WTC11 (cell line): ENCODE measurements around the gene TBC1D22A. TPM values are rescaled to one million over a fixed set of nuclear protein-coding genes. Genes with fewer than 3 reads are reported as not detected.

Experiments used
- ATAC-seq: fragments of 200-7000 bp; cut with Tn5 transposase; 2 replicates; pipeline ENCODE4 v1.10.0; 2021; ENCODE audit warnings: mild to moderate bottlenecking, moderate library complexity
- CTCF ChIA-PET: fragments of 300-600 bp; sonication (Branson Sonifier 250); formaldehyde crosslinking; loops from one replicate; lab custom pipeline; 2021; ENCODE audit warnings: antibody characterized with exemption; lab: Charles Lee
- POLR2A ChIA-PET: fragments of 350-600 bp; sonication (Branson Sonifier 250); formaldehyde crosslinking; loops from one replicate; lab custom pipeline; 2021; ENCODE audit warnings: antibody characterized with exemption; lab: Charles Lee
- DNase-seq: peaks from one replicate; pipeline ENCODE4 v3.0.0; 2021; ENCODE audit warnings: low spot score
- H3K27ac Mint-ChIP-seq: 2 replicates; pipeline ENCODE4 v1.8.0; 2021; ENCODE audit warnings: mixed read lengths
- H3K27me3 Mint-ChIP-seq: 2 replicates; pipeline ENCODE4 v1.8.0; 2021; ENCODE audit warnings: low read depth, mild to moderate bottlenecking, moderate library complexity, mixed read lengths
- H3K36me3 Mint-ChIP-seq: 2 replicates; pipeline ENCODE4 v1.8.0; 2021; ENCODE audit warnings: mixed read lengths
- H3K4me1 Mint-ChIP-seq: 2 replicates; pipeline ENCODE4 v1.8.0; 2022; ENCODE audit warnings: mixed read lengths
- H3K4me3 Mint-ChIP-seq: 2 replicates; pipeline ENCODE4 v1.8.0; 2021; ENCODE audit warnings: mild to moderate bottlenecking, moderate library complexity, mixed read lengths
- H3K9me3 Mint-ChIP-seq: 2 replicates; pipeline ENCODE4 v1.8.0; 2021; ENCODE audit warnings: mixed read lengths
- ETV6 ChIP-seq: sonication (generic); formaldehyde crosslinking; IDR thresholded peaks from 2 replicates; pipeline ENCODE4 v1.8.1; 2022; ENCODE audit warnings: mild to moderate bottlenecking, missing genetic modification reagents
- FOXP1 ChIP-seq: sonication (generic); formaldehyde crosslinking; IDR thresholded peaks from 2 replicates; pipeline ENCODE4 v1.8.0; 2022; ENCODE audit warnings: missing genetic modification reagents, mild to moderate bottlenecking, moderate library complexity, borderline replicate concordance
- GABPB1 ChIP-seq: sonication (generic); formaldehyde crosslinking; IDR thresholded peaks from 2 replicates; pipeline ENCODE4 v1.8.1; 2023; ENCODE audit warnings: mild to moderate bottlenecking, missing genetic modification reagents
- GTF2I ChIP-seq: fragments of 250-450 bp; sonication (Bioruptor Pico); conservative IDR thresholded peaks from 2 replicates; pipeline ENCODE4 v1.4.0; 2021; ENCODE audit warnings: mild to moderate bottlenecking
- HMGXB4 ChIP-seq: sonication (generic); formaldehyde crosslinking; IDR thresholded peaks from 2 replicates; pipeline ENCODE4 v1.8.1; 2023; ENCODE audit warnings: mild to moderate bottlenecking, moderate library complexity, missing genetic modification reagents
- MAX ChIP-seq: sonication (generic); formaldehyde crosslinking; IDR thresholded peaks from 2 replicates; pipeline ENCODE4 v1.8.0; 2022; ENCODE audit warnings: mild to moderate bottlenecking, missing genetic modification reagents
- NFATC4 ChIP-seq: fragments of 250-450 bp; sonication (Bioruptor Pico); IDR thresholded peaks from 2 replicates; pipeline ENCODE4 v1.9.0; 2021; ENCODE audit warnings: mild to moderate bottlenecking
- NFE2L1 ChIP-seq: sonication (generic); formaldehyde crosslinking; IDR thresholded peaks from 2 replicates; pipeline ENCODE4 v1.8.1; 2023; ENCODE audit warnings: missing genetic modification reagents
- NFYB ChIP-seq: sonication (generic); formaldehyde crosslinking; conservative IDR thresholded peaks from 2 replicates; pipeline ENCODE4 v1.8.0; 2022; ENCODE audit warnings: low read depth, missing genetic modification reagents
- NR3C1 ChIP-seq: sonication (generic); formaldehyde crosslinking; conservative IDR thresholded peaks from 2 replicates; pipeline ENCODE4 v1.8.1; 2023; ENCODE audit warnings: low read depth, mild to moderate bottlenecking, missing genetic modification reagents
- PRRX2 ChIP-seq: fragments of 250-450 bp; sonication (Bioruptor Pico); IDR thresholded peaks from 2 replicates; pipeline ENCODE4 v1.8.0; 2021; ENCODE audit warnings: mild to moderate bottlenecking
- SMAD3 ChIP-seq: sonication (generic); formaldehyde crosslinking; IDR thresholded peaks from 2 replicates; pipeline ENCODE4 v1.8.0; 2022; ENCODE audit warnings: missing genetic modification reagents, mild to moderate bottlenecking, borderline replicate concordance
- ZBTB21 ChIP-seq: sonication (generic); formaldehyde crosslinking; IDR thresholded peaks from 2 replicates; pipeline ENCODE4 v1.8.1; 2023; ENCODE audit warnings: mild to moderate bottlenecking, missing genetic modification reagents, borderline replicate concordance
- ZNF138 ChIP-seq: sonication (generic); formaldehyde crosslinking; conservative IDR thresholded peaks from 2 replicates; pipeline ENCODE4 v1.8.1; 2022; ENCODE audit warnings: mild to moderate bottlenecking, moderate library complexity, missing genetic modification reagents
- ZNF219 ChIP-seq: sonication (generic); formaldehyde crosslinking; IDR thresholded peaks from 2 replicates; pipeline ENCODE4 v1.8.0; 2023; ENCODE audit warnings: missing genetic modification reagents, mild to moderate bottlenecking, borderline replicate concordance
- ZNF232 ChIP-seq: sonication (generic); formaldehyde crosslinking; IDR thresholded peaks from 2 replicates; pipeline ENCODE4 v1.8.0; 2022; ENCODE audit warnings: mild to moderate bottlenecking, missing genetic modification reagents
- ZNF281 ChIP-seq: sonication (generic); formaldehyde crosslinking; IDR thresholded peaks from 2 replicates; pipeline ENCODE4 v1.8.0; 2023; ENCODE audit warnings: mild to moderate bottlenecking, missing genetic modification reagents
- ZNF317 ChIP-seq: sonication (generic); formaldehyde crosslinking; IDR thresholded peaks from 2 replicates; pipeline ENCODE4 v1.8.1; 2023; ENCODE audit warnings: low read depth, mild to moderate bottlenecking, moderate library complexity, missing genetic modification reagents, borderline replicate concordance
- ZNF396 ChIP-seq: fragments of 250-450 bp; sonication (Bioruptor Pico); IDR thresholded peaks from 2 replicates; pipeline ENCODE4 v1.8.0; 2021; ENCODE audit warnings: mild to moderate bottlenecking, moderate library complexity, borderline replicate concordance
- ZSCAN18 ChIP-seq: fragments of 250-450 bp; sonication (Bioruptor Pico); IDR thresholded peaks from 2 replicates; pipeline ENCODE4 v2.1.2; 2022; ENCODE audit warnings: mild to moderate bottlenecking, moderate library complexity
- total RNA-seq: library from RNA; stranded (reverse); gene quantifications from 3 replicates; pipeline ENCODE4 v1.2.3, GENCODE V29; 2021
- TF ChIP-seq, protein P1 (sequence below): sonication (generic); formaldehyde crosslinking; IDR thresholded peaks from 2 replicates; pipeline ENCODE4 v1.8.1; 2022; ENCODE audit warnings: missing genetic modification reagents, borderline replicate concordance
- TF ChIP-seq, protein P2 (sequence below): fragments of 250-450 bp; sonication (Bioruptor Pico); IDR thresholded peaks from 2 replicates; pipeline ENCODE4 v1.8.0; 2021; ENCODE audit warnings: mild to moderate bottlenecking
- TF ChIP-seq, protein P3 (sequence below): fragments of 250-450 bp; sonication (Bioruptor Pico); IDR thresholded peaks from 2 replicates; pipeline ENCODE4 v1.9.0; 2021; ENCODE audit warnings: moderate library complexity, mild to moderate bottlenecking, inconsistent platforms, borderline replicate concordance

TBC1D22A gene
- total RNA-seq, 1 experiment from 2014 or later: 18.1 TPM

- TF ChIP-seq ZNF219: no peak
- TF ChIP-seq NFATC4: no peak
- TF ChIP-seq ETV6 (CRISPR knock-in tag): no peak
- TF ChIP-seq ZNF138 (CRISPR knock-in tag): no peak
- no peak for TF ChIP-seq NFE2L1 (CRISPR knock-in tag)
- TF ChIP-seq, all 79 proteins: peak for 0
Observed at GRCh38 chr22:46964773-46965550, 202.5 kb downstream of the TBC1D22A start (continued).

DNA sequence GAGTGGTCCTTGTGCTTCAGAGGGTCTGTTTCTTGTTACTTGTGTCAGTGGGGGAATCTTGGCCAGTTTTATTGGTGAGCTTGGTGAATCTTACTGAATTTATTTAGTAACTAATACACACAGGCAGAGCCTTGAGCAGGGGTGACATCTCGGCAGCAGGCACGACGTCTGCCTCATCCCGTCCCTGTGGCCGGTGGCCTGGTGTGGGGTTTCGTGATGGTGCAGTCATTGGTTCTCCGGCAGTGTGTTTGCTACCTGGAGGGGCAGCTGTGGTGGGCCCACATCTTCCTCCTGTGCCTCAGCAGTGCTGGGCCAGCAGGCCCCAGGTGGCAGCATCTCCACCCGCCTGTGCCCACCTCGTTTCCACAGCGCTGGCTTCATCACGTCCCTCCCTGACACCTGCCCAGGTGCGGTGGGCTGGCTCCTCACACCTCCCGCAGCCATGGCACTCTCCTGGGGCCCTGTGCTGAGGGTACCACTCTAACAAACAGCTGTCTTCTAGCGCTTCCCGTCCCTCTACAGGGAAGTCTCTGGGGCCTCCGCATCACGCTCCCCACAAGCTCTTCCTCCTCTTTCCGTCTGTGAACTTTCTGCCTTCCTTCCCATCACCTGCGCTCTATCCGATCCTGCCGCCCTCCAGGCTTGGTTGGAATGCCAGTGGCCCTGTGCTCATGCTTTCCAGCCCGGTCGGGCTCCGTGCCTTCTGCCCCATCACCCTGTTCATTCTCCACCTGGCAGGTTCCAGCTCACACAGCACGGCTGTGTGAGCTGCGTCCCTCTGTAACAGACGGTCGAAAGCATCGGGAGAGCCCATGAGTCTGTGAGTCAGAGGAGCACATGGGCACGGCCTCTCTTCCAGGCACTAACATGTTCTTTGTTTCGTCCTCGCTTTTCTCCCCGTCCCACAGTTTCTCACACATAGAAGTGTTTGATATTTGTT lies 203.4 kb downstream of the TBC1D22A start:
- Mint-ChIP-seq H3K36me3 (no peaks in the 10 kb centered on the region), H3K27ac (peak overlapping the region; percentile 64; the same call in 1 of the 2 replicates), H3K4me1 (peaks cover 15% of the 10 kb centered on the region), H3K9me3 (no peaks in the 10 kb centered on the region), H3K4me3 (no peak overlapping the region), H3K27me3 (no peaks in the 10 kb centered on the region)
- CTCF ChIA-PET: interaction anchor here (0.7 to 1.9 kb wide), 5 partner anchors 11 to 167 kb away, joined by 3 to 6 read pairs (median 3); no protein-coding TSS in a partner anchor
- ATAC-seq (no peak), DNase-seq (no peak)
- TF ChIP-seq MAX (CRISPR knock-in tag) (no peak), ZNF281 (CRISPR knock-in tag) (no peak), ZNF317 (no peak), ZSCAN18 (CRISPR knock-in tag) (no peak), NFYB (CRISPR knock-in tag) (no peak), NR3C1 (no peak), NFATC4 (no peak), SMAD3 (CRISPR knock-in tag) (no peak), ZNF396 (CRISPR knock-in tag) (no peak), GTF2I (CRISPR knock-in tag) (no peak), ZNF232 (CRISPR knock-in tag) (no peak), ZBTB21 (no peak), FOXP1 (CRISPR knock-in tag) (no peak), GABPB1 (CRISPR knock-in tag) (no peak), PRRX2 (CRISPR knock-in tag) (no peak), HMGXB4 (CRISPR knock-in tag) (no peak)
- TF ChIP-seq, protein P1, sequence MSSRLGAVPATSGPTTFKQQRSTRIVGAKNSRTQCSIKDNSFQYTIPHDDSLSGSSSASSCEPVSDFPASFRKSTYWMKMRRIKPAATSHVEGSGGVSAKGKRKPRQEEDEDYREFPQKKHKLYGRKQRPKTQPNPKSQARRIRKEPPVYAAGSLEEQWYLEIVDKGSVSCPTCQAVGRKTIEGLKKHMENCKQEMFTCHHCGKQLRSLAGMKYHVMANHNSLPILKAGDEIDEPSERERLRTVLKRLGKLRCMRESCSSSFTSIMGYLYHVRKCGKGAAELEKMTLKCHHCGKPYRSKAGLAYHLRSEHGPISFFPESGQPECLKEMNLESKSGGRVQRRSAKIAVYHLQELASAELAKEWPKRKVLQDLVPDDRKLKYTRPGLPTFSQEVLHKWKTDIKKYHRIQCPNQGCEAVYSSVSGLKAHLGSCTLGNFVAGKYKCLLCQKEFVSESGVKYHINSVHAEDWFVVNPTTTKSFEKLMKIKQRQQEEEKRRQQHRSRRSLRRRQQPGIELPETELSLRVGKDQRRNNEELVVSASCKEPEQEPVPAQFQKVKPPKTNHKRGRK (CRISPR knock-in tag): no peak
- TF ChIP-seq, protein P2, sequence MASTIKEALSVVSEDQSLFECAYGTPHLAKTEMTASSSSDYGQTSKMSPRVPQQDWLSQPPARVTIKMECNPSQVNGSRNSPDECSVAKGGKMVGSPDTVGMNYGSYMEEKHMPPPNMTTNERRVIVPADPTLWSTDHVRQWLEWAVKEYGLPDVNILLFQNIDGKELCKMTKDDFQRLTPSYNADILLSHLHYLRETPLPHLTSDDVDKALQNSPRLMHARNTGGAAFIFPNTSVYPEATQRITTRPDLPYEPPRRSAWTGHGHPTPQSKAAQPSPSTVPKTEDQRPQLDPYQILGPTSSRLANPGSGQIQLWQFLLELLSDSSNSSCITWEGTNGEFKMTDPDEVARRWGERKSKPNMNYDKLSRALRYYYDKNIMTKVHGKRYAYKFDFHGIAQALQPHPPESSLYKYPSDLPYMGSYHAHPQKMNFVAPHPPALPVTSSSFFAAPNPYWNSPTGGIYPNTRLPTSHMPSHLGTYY (CRISPR knock-in tag): no peak
- TF ChIP-seq, protein P3, sequence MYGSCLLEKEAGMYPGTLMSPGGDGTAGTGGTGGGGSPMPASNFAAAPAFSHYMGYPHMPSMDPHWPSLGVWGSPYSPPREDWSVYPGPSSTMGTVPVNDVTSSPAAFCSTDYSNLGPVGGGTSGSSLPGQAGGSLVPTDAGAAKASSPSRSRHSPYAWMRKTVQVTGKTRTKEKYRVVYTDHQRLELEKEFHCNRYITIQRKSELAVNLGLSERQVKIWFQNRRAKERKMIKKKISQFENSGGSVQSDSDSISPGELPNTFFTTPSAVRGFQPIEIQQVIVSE (CRISPR knock-in tag): no peak
- POLR2A ChIA-PET: no interaction called here
